Mesenchymal stem cell (in vitro differentiated cells and primary cell): ENCODE results near the gene CNKSR3.

Experiments used
- DNase-seq: peaks from one replicate; pipeline ENCODE4 v3.0.0-alpha.2; 2013
- H2AFZ ChIP-seq: one replicate; pipeline ENCODE4 v1.6.1; 2013; ENCODE audit warnings: low read depth, mild to moderate bottlenecking, control low read depth, inconsistent platforms, low read length, moderate library complexity
- H2AK5ac ChIP-seq: 2 replicates; pipeline ENCODE4 v1.6.1; 2013; ENCODE audit warnings: low read length, moderate library complexity, mild to moderate bottlenecking, inconsistent platforms; ENCODE audit not compliant: severe bottlenecking
- H2BK120ac ChIP-seq: one replicate; pipeline ENCODE4 v1.6.1; 2013; ENCODE audit warnings: low read depth, mild to moderate bottlenecking, inconsistent platforms, low read length, moderate library complexity
- H2BK12ac ChIP-seq, 2 experiments: one replicate each; pipeline ENCODE4 v1.6.1; 2013; ENCODE audit warnings: inconsistent platforms in 2 of 2, low read length in 2 of 2, mild to moderate bottlenecking in 2 of 2, moderate library complexity in 2 of 2, control low read depth in 1 of 2
- H2BK15ac ChIP-seq: one replicate; pipeline ENCODE4 v1.6.1; 2013; ENCODE audit warnings: mild to moderate bottlenecking, low read depth, inconsistent platforms; ENCODE audit not compliant: poor library complexity, severe bottlenecking
- H2BK5ac ChIP-seq: 2 replicates; pipeline ENCODE4 v1.6.1; 2013; ENCODE audit warnings: low read depth, mild to moderate bottlenecking, low read length, control low read depth, inconsistent platforms; ENCODE audit not compliant: poor library complexity, severe bottlenecking
- H3K14ac ChIP-seq, 2 experiments: one replicate each; pipeline ENCODE4 v1.6.1; 2013; ENCODE audit warnings: inconsistent platforms in 2 of 2, low read length in 2 of 2, control low read depth in 1 of 2, mild to moderate bottlenecking in 1 of 2, moderate library complexity in 1 of 2
- H3K18ac ChIP-seq, 2 experiments: one replicate each; pipeline ENCODE4 v1.6.1; 2013; ENCODE audit warnings: inconsistent platforms in 2 of 2, low read length in 2 of 2, control low read depth in 1 of 2, low read depth in 1 of 2, mild to moderate bottlenecking in 1 of 2
- H3K23ac ChIP-seq, 2 experiments: one replicate each; pipeline ENCODE4 v1.6.1; 2013; ENCODE audit warnings: inconsistent platforms in 2 of 2, low read length in 2 of 2, mild to moderate bottlenecking in 2 of 2, moderate library complexity in 2 of 2, control low read depth in 1 of 2
- H3K27ac ChIP-seq: 2 replicates; pipeline ENCODE4 v1.5.1; 2013; ENCODE audit warnings: mild to moderate bottlenecking, moderate library complexity, low read length, control low read depth, inconsistent platforms; ENCODE audit not compliant: poor library complexity, severe bottlenecking
- H3K27me3 ChIP-seq, 2 experiments: 2 replicates each; pipeline versions ENCODE4 v1.6.1 to v1.7.0; 2013; ENCODE audit warnings: low read length in 2 of 2, mild to moderate bottlenecking in 2 of 2, moderate library complexity in 2 of 2, control low read depth in 1 of 2, inconsistent platforms in 1 of 2; ENCODE audit not compliant: control insufficient read depth in 1 of 2, insufficient read depth in 1 of 2
- H3K36me3 ChIP-seq, 2 experiments: 2 replicates each; pipeline versions ENCODE4 v1.6.1 to v1.7.0; 2013; ENCODE audit warnings: low read length in 2 of 2, control low read depth in 1 of 2, inconsistent platforms in 1 of 2, low read depth in 1 of 2, mild to moderate bottlenecking in 1 of 2; ENCODE audit not compliant: insufficient read depth in 2 of 2, control insufficient read depth in 1 of 2
- H3K4ac ChIP-seq, 2 experiments: one replicate each; pipeline ENCODE4 v1.6.1; 2013; ENCODE audit warnings: inconsistent platforms in 2 of 2, low read length in 2 of 2, mild to moderate bottlenecking in 2 of 2, moderate library complexity in 2 of 2, control low read depth in 1 of 2, low read depth in 1 of 2
- H3K4me1 ChIP-seq: 2 replicates; pipeline ENCODE4 v1.6.1; 2013; ENCODE audit warnings: low read depth, low read length, control low read depth; ENCODE audit not compliant: control insufficient read depth, insufficient read depth
- H3K4me2 ChIP-seq: 2 replicates; pipeline ENCODE4 v1.6.1; 2013; ENCODE audit warnings: low read length, mild to moderate bottlenecking, inconsistent platforms; ENCODE audit not compliant: poor library complexity, severe bottlenecking
- H3K4me3 ChIP-seq, 2 experiments: 2 replicates each; pipeline versions ENCODE4 v1.5.1 to v1.7.0; 2013; ENCODE audit warnings: low read length in 2 of 2, mild to moderate bottlenecking in 2 of 2, control low read depth in 1 of 2, low read depth in 1 of 2; ENCODE audit not compliant: insufficient read depth in 1 of 2
- H3K79me1 ChIP-seq: replicated peaks from 2 replicates; pipeline ENCODE4 v1.6.1; 2013; ENCODE audit warnings: mild to moderate bottlenecking, control low read depth, low read length, inconsistent platforms; ENCODE audit not compliant: poor library complexity, severe bottlenecking
- H3K9ac ChIP-seq: 2 replicates; pipeline ENCODE4 v1.7.0; 2013; ENCODE audit warnings: mild to moderate bottlenecking, low read length, moderate library complexity
- H3K9me3 ChIP-seq: 2 replicates; pipeline ENCODE4 v1.7.0; 2013; ENCODE audit warnings: mild to moderate bottlenecking, low read length; ENCODE audit not compliant: control insufficient read depth
- H4K8ac ChIP-seq: one replicate; pipeline ENCODE4 v1.6.1; 2013; ENCODE audit warnings: inconsistent platforms, mild to moderate bottlenecking, low read length, moderate library complexity
- H4K91ac ChIP-seq: one replicate; pipeline ENCODE4 v1.6.1; 2013; ENCODE audit warnings: mild to moderate bottlenecking, low read length, inconsistent platforms
- WGBS: methylation state at CpG from one replicate; pipeline ENCODE4 v1.1.7; 2013; ENCODE audit warnings: mixed read lengths; 5-methylcytosine and 5-hydroxymethylcytosine counted together

CNKSR3 gene

DNA sequence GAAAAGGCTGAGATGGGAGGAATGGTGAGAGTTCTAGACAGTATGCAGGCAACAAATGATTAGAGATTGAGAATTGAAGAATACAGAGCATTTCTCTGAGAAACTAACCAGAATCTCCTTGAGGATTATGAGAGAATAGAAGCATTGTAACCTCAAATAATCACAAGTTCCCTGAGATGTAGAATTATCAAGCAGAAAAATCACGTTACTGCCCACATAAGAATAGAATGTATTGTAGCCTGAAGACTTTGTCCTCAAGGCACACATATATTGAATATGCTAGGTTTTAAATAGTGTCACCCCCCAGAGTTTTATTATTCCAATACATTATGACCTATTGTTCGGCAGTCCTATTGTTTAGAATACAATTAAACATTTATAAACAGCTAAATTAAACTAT, 57.2 kb downstream of the CNKSR3 start:
- Histone ChIP-seq H3K79me1 (peaks cover 28% of the 10 kb centered on the region), H3K4me3 (no peak overlapping the region), H3K27ac (no peak overlapping the region), H3K4me1 (peaks cover 18% of the 10 kb centered on the region), H3K27me3 (no peaks in the 10 kb centered on the region), H4K8ac (no peak overlapping the region), H3K4me2 (no peak overlapping the region), H2AFZ (no peak overlapping the region), H2BK120ac (no peak overlapping the region), H2BK5ac (no peak overlapping the region), H4K91ac (no peak overlapping the region), H3K23ac (no peak overlapping the region), H3K18ac (no peak overlapping the region), H2BK15ac (no peak overlapping the region), H3K9me3 (no peaks in the 10 kb centered on the region), H2AK5ac (no peak overlapping the region), H3K9ac (no peak overlapping the region), H2BK12ac (no peak overlapping the region), H3K14ac (no peak overlapping the region), H3K4ac (no peak overlapping the region), H3K36me3 (peaks cover 0 to 7% of the 10 kb centered on the region in 2 experiments)
- DNase-seq: no peak
- WGBS: 100% methylated on average over 1 of the region's 2 CpGs

DNA sequence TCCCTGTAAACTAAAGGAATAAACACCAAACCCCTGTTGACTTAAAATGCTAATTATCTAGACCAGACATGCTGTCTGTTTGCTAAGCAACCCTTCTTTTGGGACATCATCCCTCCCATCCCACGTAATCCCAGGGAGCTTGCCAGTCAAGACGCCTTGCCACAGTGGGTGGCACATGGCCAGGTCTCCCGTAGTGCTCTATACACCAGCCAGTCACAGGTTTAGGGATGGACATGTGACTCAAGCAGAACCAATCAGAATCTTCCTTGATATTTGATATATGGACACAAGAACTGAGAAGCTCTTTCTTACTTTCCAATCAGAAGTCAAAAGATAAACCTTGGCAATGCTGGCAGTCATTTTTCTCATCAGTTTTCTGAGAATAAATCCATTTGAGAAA, 60.0 kb downstream of the CNKSR3 start:
- Histone ChIP-seq H3K14ac (no peak overlapping the region), H3K9me3 (no peaks in the 10 kb centered on the region), H2AFZ (no peak overlapping the region), H2BK12ac (no peak overlapping the region), H4K91ac (no peak overlapping the region), H3K23ac (no peak overlapping the region), H3K18ac (no peak overlapping the region), H2AK5ac (no peak overlapping the region), H2BK5ac (no peak overlapping the region), H3K4me3 (no peak overlapping the region), H2BK120ac (no peak overlapping the region), H3K4me1 (peaks cover 9% of the 10 kb centered on the region), H2BK15ac (no peak overlapping the region), H3K27ac (no peak overlapping the region), H3K27me3 (no peaks in the 10 kb centered on the region), H3K36me3 (peaks cover 0 to 7% of the 10 kb centered on the region in 2 experiments), H3K79me1 (peaks cover 20% of the 10 kb centered on the region), H4K8ac (no peak overlapping the region), H3K9ac (no peak overlapping the region), H3K4me2 (no peak overlapping the region), H3K4ac (peak overlapping the region in 1 of 2 experiments; percentile 32)
- DNase-seq: no peak
- WGBS: 96% methylated on average over 2 of the region's 3 CpGs

DNA sequence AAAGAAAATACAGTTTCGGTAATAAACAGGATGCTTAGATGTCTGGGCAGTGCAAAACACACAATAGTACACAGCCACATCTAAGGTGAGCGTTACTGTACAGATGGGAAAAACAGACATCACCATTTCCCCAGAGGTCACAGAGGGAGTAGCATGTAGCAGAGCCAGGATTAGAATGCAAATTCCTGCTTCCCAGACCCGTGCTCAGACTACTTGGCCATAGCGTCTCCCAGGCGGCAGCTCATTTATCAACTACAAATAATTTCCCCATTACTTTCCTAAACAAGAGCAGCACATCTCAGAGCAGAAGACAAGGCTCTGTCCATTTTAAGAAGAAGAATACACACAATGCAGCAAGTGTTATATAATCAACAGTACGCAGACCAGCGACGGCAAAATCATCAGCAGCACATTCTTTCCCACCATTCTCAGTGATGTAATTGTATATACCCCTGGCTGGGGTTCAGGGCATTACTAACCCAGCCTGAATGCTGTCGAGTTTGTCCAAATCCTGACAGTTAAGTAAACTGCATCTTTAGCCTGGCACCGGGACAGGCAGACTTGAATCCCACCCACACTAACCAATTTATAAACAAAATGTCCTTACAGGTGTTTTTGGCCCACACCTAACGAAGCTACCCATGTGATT, 61.9 kb downstream of the CNKSR3 start:
- peak overlapping the region; percentile 44 for H3K4me2 ChIP-seq
- WGBS: 11% methylated on average over 11 of the region's 11 CpGs

DNA sequence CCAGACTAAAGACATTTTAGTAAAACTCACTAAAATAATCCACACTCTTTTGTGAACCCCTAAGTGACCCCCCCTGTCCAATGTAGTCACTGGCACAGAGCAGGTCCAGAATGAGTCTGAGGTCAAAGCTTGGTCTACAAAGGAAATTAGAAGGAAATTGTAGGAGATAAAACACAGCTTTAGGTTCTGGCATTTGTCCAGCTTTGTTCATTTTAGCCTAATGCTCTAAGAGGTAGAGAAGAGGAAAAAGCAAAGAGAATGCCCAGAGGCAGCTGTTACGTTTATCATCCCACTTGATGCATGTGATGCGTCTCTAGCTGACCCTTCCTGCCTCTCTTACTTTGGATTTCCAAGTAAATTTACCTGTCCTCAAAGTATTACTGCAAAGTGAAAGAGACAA, 62.5 kb downstream of the CNKSR3 start:
- WGBS: 11% methylated on average over 1 of the region's 2 CpGs
- H3K36me3 ChIP-seq: peaks cover 0 to 12% of the 10 kb centered on the region in 2 experiments
- no peaks in the 10 kb centered on the region for H3K9me3 ChIP-seq
- H2BK120ac ChIP-seq: no peak overlapping the region
- H2AFZ ChIP-seq: no peak overlapping the region
- H3K23ac ChIP-seq: no peak overlapping the region
- H3K4me2 ChIP-seq: no peak overlapping the region
- no peak overlapping the region for H3K14ac ChIP-seq
- peak; percentile 54 for DNase-seq
- H2AK5ac ChIP-seq: no peak overlapping the region
- no peak overlapping the region for H3K27ac ChIP-seq
- no peak overlapping the region for H4K91ac ChIP-seq
- no peaks in the 10 kb centered on the region for H3K27me3 ChIP-seq
- peaks cover 12% of the 10 kb centered on the region for H3K4me1 ChIP-seq
- no peak overlapping the region for H2BK12ac ChIP-seq
- peaks cover 24% of the 10 kb centered on the region for H3K79me1 ChIP-seq
- H4K8ac ChIP-seq: no peak overlapping the region
- no peak overlapping the region for H3K4me3 ChIP-seq
- no peak overlapping the region for H3K4ac ChIP-seq
- H3K9ac ChIP-seq: no peak overlapping the region
- H2BK5ac ChIP-seq: no peak overlapping the region
- no peak overlapping the region for H2BK15ac ChIP-seq
- no peak overlapping the region for H3K18ac ChIP-seq

More for the DNA sequence above, 61.9 kb downstream of the CNKSR3 start:
- H2BK15ac ChIP-seq: no peak overlapping the region
- no peak overlapping the region for H4K91ac ChIP-seq
- peaks cover 0 to 7% of the 10 kb centered on the region in 2 experiments for H3K36me3 ChIP-seq
- H3K4me3 ChIP-seq: peak overlapping the region in 1 of 2 experiments; percentile 45
- no peak overlapping the region for H2BK120ac ChIP-seq
- H3K18ac ChIP-seq: peak overlapping the region in 1 of 2 experiments; percentile 34
- H2BK12ac ChIP-seq: no peak overlapping the region
- H3K9me3 ChIP-seq: no peaks in the 10 kb centered on the region
- H3K79me1 ChIP-seq: peaks cover 19% of the 10 kb centered on the region
- no peak overlapping the region for H3K4ac ChIP-seq
- no peak overlapping the region for H4K8ac ChIP-seq
- H3K27me3 ChIP-seq: no peaks in the 10 kb centered on the region
- H2AFZ ChIP-seq: no peak overlapping the region
- H2BK5ac ChIP-seq: no peak overlapping the region
- H3K14ac ChIP-seq: no peak overlapping the region
- no peak overlapping the region for H3K23ac ChIP-seq
- H3K4me1 ChIP-seq: peaks cover 7% of the 10 kb centered on the region
- H3K27ac ChIP-seq: peak overlapping the region; percentile 60
- DNase-seq: peak; percentile 91
- H2AK5ac ChIP-seq: no peak overlapping the region
- H3K9ac ChIP-seq: peak overlapping the region; percentile 39
